ENCODE data around the gene KIAA1328. TPM values are rescaled to one million over a fixed set of nuclear protein-coding genes. Genes with fewer than 3 reads are reported as not detected.

Gene KIAA1328
- polyA plus RNA-seq, 1 donor from 2014 or later = 8.5 TPM

GRCh38 chr18:36862182-36862581 lies 33.3 kb downstream of the KIAA1328 start:
- H3K79me2 ChIP-seq (replicated peaks; ENCODE audit: insufficient read depth, low read length) = no peaks in the 10 kb centered on the region
- no peaks in the 10 kb centered on the region for H3K36me3 ChIP-seq (ENCODE audit: insufficient read depth, low read length)
- no peak overlapping the region for H3K27ac ChIP-seq (ENCODE audit: low read length)
- H3K4me3 ChIP-seq (ENCODE audit: low read length) = no peak overlapping the region
- H3K4me2 ChIP-seq (ENCODE audit: low read length) = no peak overlapping the region
- no peaks in the 10 kb centered on the region for H3K9me2 ChIP-seq (ENCODE audit: insufficient read depth, low read length)
- no peaks in the 10 kb centered on the region for H3K9me3 ChIP-seq (ENCODE audit: low read length)
- no peaks in the 10 kb centered on the region for H4K20me1 ChIP-seq (ENCODE audit: insufficient read depth)
- H3K27me3 ChIP-seq (ENCODE audit: insufficient read depth, low read depth, low read length) = no peaks in the 10 kb centered on the region
- no peak overlapping the region for H2AFZ ChIP-seq (ENCODE audit: low read depth, low read length)
- no peak overlapping the region for H3K9ac ChIP-seq (ENCODE audit: low read length)
- TF ChIP-seq MXI1 (conservative IDR thresholded peaks at IDR 0.05; ENCODE audit: poor library complexity, severe bottlenecking) = no peak
- no peak for TF ChIP-seq RAD21 (conservative IDR thresholded peaks at IDR 0.05)
- no peak for TF ChIP-seq EP300 (conservative IDR thresholded peaks at IDR 0.05; ENCODE audit: poor library complexity, severe bottlenecking)
- TF ChIP-seq SMC3 (conservative IDR thresholded peaks at IDR 0.05; ENCODE audit: poor library complexity) = no peak
- no peak for TF ChIP-seq CTCF (IDR thresholded peaks at IDR 0.05; ENCODE audit: poor library complexity, severe bottlenecking)
- TF ChIP-seq REST (IDR thresholded peaks at IDR 0.05; ENCODE audit: borderline replicate concordance) = no peak
- no peak for TF ChIP-seq POLR2AphosphoS5 (IDR thresholded peaks at IDR 0.05)
- no peak for TF ChIP-seq TAF1 (IDR thresholded peaks at IDR 0.05; ENCODE audit: low read depth)
- TF ChIP-seq EZH2 (IDR thresholded peaks at IDR 0.05; ENCODE audit: borderline replicate concordance, insufficient read depth, low read length, poor library complexity, severe bottlenecking) = no peak
- H3F3A ChIP-seq (ENCODE audit: insufficient read depth, low read length, poor library complexity, severe bottlenecking) = no peaks in the 10 kb centered on the region

GRCh38 chr18:36867056-36867455 lies 38.1 kb downstream of the KIAA1328 start:
- no peaks in the 10 kb centered on the region for H3K9me2 ChIP-seq (ENCODE audit: insufficient read depth, low read length)
- H3K27me3 ChIP-seq (ENCODE audit: insufficient read depth, low read depth, low read length) = no peaks in the 10 kb centered on the region
- no peaks in the 10 kb centered on the region for H3K79me2 ChIP-seq (replicated peaks; ENCODE audit: insufficient read depth, low read length)
- no peaks in the 10 kb centered on the region for H3F3A ChIP-seq (ENCODE audit: insufficient read depth, low read length, poor library complexity, severe bottlenecking)
- no peaks in the 10 kb centered on the region for H3K9me3 ChIP-seq (ENCODE audit: low read length)
- no peak overlapping the region for H3K9ac ChIP-seq (ENCODE audit: low read length)
- H4K20me1 ChIP-seq (ENCODE audit: insufficient read depth) = no peaks in the 10 kb centered on the region
- no peak overlapping the region for H3K4me2 ChIP-seq (ENCODE audit: low read length)
- H3K4me3 ChIP-seq (ENCODE audit: low read length) = no peak overlapping the region
- TF ChIP-seq EZH2 (IDR thresholded peaks at IDR 0.05; ENCODE audit: borderline replicate concordance, insufficient read depth, low read length, poor library complexity, severe bottlenecking) (no peak), CTCF (IDR thresholded peaks at IDR 0.05; ENCODE audit: poor library complexity, severe bottlenecking) (no peak), TAF1 (IDR thresholded peaks at IDR 0.05; ENCODE audit: low read depth) (no peak), EP300 (conservative IDR thresholded peaks at IDR 0.05; ENCODE audit: poor library complexity, severe bottlenecking) (no peak), SMC3 (conservative IDR thresholded peaks at IDR 0.05; ENCODE audit: poor library complexity) (no peak), REST (IDR thresholded peaks at IDR 0.05; ENCODE audit: borderline replicate concordance) (no peak), MXI1 (conservative IDR thresholded peaks at IDR 0.05; ENCODE audit: poor library complexity, severe bottlenecking) (no peak), RAD21 (conservative IDR thresholded peaks at IDR 0.05) (no peak)
- H2AFZ ChIP-seq (ENCODE audit: low read depth, low read length) = no peak overlapping the region
- no peaks in the 10 kb centered on the region for H3K36me3 ChIP-seq (ENCODE audit: insufficient read depth, low read length)
- H3K27ac ChIP-seq (ENCODE audit: low read length) = no peak overlapping the region

Measured in neural cell (in vitro differentiated cells).